Loucy (cell line): ENCODE measurements around the gene GATD1.

Source experiments
- H2AFZ ChIP-seq: fragments of 200-600 bp; sonication (generic); 2 replicates; pipeline ENCODE4 v1.6.0; 2016; ENCODE audit warnings: antibody characterized with exemption, mild to moderate bottlenecking, low read length, moderate library complexity
- H3F3A ChIP-seq: fragments of 200-600 bp; 2 replicates; pipeline ENCODE4 v1.6.0; 2016; ENCODE audit warnings: antibody characterized with exemption, low read depth, mild to moderate bottlenecking
- H3K27me3 ChIP-seq: fragments of 200-600 bp; sonication (generic); 2 replicates; pipeline ENCODE4 v1.6.1; 2014; ENCODE audit warnings: low read length, mild to moderate bottlenecking; ENCODE audit not compliant: insufficient read depth, poor library complexity, severe bottlenecking
- H3K36me3 ChIP-seq: fragments of 200-600 bp; sonication (generic); 2 replicates; pipeline ENCODE4 v1.6.1; 2016; ENCODE audit warnings: low read length; ENCODE audit not compliant: insufficient read depth
- H3K4me1 ChIP-seq: fragments of 200-600 bp; sonication (generic); 2 replicates; pipeline ENCODE4 v1.5.1; 2014; ENCODE audit warnings: low read length, mild to moderate bottlenecking; ENCODE audit not compliant: insufficient read depth, poor library complexity, severe bottlenecking
- H3K4me2 ChIP-seq: fragments of 200-600 bp; sonication (generic); 2 replicates; pipeline ENCODE4 v1.6.0; 2014; ENCODE audit warnings: antibody characterized with exemption, low read length, low read depth, mild to moderate bottlenecking; ENCODE audit not compliant: poor library complexity, severe bottlenecking
- H3K4me3 ChIP-seq: fragments of 200-600 bp; sonication (generic); 2 replicates; pipeline ENCODE4 v1.5.1; 2014; ENCODE audit warnings: low read length, mild to moderate bottlenecking, mixed read lengths; ENCODE audit not compliant: poor library complexity, severe bottlenecking
- H3K79me2 ChIP-seq: fragments of 200-600 bp; sonication (generic); 2 replicates; pipeline ENCODE4 v1.6.1; 2014; ENCODE audit warnings: low read length; ENCODE audit not compliant: insufficient read depth
- H3K9ac ChIP-seq: fragments of 200-600 bp; sonication (generic); 2 replicates; pipeline ENCODE4 v1.6.0; 2014; ENCODE audit warnings: mild to moderate bottlenecking, low read depth, low read length, moderate library complexity; ENCODE audit not compliant: poor library complexity, severe bottlenecking
- H3K9me2 ChIP-seq: fragments of 200-600 bp; sonication (generic); replicated peaks from 2 replicates; pipeline ENCODE4 v1.6.1; 2016; ENCODE audit warnings: low read depth, low read length, mixed read lengths
- H3K9me3 ChIP-seq: fragments of 200-600 bp; sonication (generic); 2 replicates; pipeline ENCODE4 v1.6.1; 2014; ENCODE audit warnings: mild to moderate bottlenecking, antibody characterized with exemption, low read length, low read depth; ENCODE audit not compliant: insufficient read depth
- H4K20me1 ChIP-seq: fragments of 200-600 bp; sonication (generic); 2 replicates; pipeline ENCODE4 v1.6.0; 2014; ENCODE audit warnings: antibody characterized with exemption, low read length, mild to moderate bottlenecking; ENCODE audit not compliant: insufficient read depth, poor library complexity, severe bottlenecking
- CTCF ChIP-seq: fragments of 200-600 bp; sonication (generic); conservative IDR thresholded peaks from 2 replicates; pipeline ENCODE4 v1.5.1; 2014; ENCODE audit warnings: mild to moderate bottlenecking, antibody characterized with exemption, low read length
- EZH2phosphoT487 ChIP-seq: fragments of 200-600 bp; IDR thresholded peaks from 2 replicates; pipeline ENCODE4 v1.6.1; 2018; ENCODE audit warnings: antibody characterized with exemption, mild to moderate bottlenecking, moderate library complexity, borderline replicate concordance

Gene GATD1

GRCh38 chr11:728901-729491 is 48.3 kb downstream of the GATD1 start:
- Histone ChIP-seq H3K4me3 (no peak overlapping the region), H3K4me1 (no peaks in the 10 kb centered on the region), H3K79me2 (no peaks in the 10 kb centered on the region), H3K9me2 (no peaks in the 10 kb centered on the region), H4K20me1 (no peaks in the 10 kb centered on the region), H2AFZ (peak overlapping the region; percentile 19; the same call in 1 of the 2 replicates), H3K27me3 (no peaks in the 10 kb centered on the region), H3K9ac (no peak overlapping the region), H3F3A (no peaks in the 10 kb centered on the region), H3K4me2 (no peak overlapping the region), H3K9me3 (no peaks in the 10 kb centered on the region), H3K36me3 (no peaks in the 10 kb centered on the region)
- TF ChIP-seq CTCF = no peak
- TF ChIP-seq EZH2phosphoT487 = no peak

GRCh38 chr11:727859-728748 is 49.2 kb downstream of the GATD1 start:
- Histone ChIP-seq H3K4me2 (no peak overlapping the region), H3K9ac (peak overlapping the region; percentile 31), H3K27me3 (no peaks in the 10 kb centered on the region), H3K4me1 (peaks cover 1% of the 10 kb centered on the region), H3K4me3 (no peak overlapping the region), H2AFZ (no peak overlapping the region), H3K9me2 (no peaks in the 10 kb centered on the region), H3K36me3 (no peaks in the 10 kb centered on the region), H3K79me2 (no peaks in the 10 kb centered on the region), H3K9me3 (no peaks in the 10 kb centered on the region), H4K20me1 (no peaks in the 10 kb centered on the region), H3F3A (no peaks in the 10 kb centered on the region)
- TF ChIP-seq CTCF (peak; percentile 99), EZH2phosphoT487 (no peak)

DNA sequence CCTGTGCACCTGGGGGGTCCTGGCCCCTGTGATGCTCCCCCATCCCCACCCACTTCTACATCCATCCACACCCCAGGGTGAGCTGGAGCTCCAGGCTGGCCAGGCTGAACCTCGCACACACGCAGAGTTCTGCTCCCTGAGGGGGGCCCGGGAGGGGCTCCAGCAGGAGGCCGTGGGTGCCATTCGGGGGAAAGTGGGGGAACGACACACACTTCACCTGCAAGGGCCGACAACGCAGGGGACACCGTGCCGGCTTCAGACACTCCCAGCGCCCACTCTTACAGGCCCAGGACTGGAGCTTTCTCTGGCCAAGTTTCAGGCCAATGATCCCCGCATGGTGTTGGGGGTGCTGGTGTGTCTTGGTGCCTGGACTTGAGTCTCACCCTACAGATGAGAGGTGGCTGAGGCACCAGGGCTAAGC is 50.0 kb downstream of the GATD1 start:
- H3F3A ChIP-seq = no peaks in the 10 kb centered on the region
- no peaks in the 10 kb centered on the region for H3K27me3 ChIP-seq
- no peak overlapping the region for H3K4me2 ChIP-seq
- H3K79me2 ChIP-seq = no peaks in the 10 kb centered on the region
- peaks cover 3% of the 10 kb centered on the region for H3K4me1 ChIP-seq
- no peak overlapping the region for H3K4me3 ChIP-seq
- no peaks in the 10 kb centered on the region for H4K20me1 ChIP-seq
- H2AFZ ChIP-seq = no peak overlapping the region
- H3K36me3 ChIP-seq = no peaks in the 10 kb centered on the region
- TF ChIP-seq CTCF (no peak), EZH2phosphoT487 (no peak)
- no peak overlapping the region for H3K9ac ChIP-seq
- no peaks in the 10 kb centered on the region for H3K9me2 ChIP-seq
- H3K9me3 ChIP-seq = no peaks in the 10 kb centered on the region
